Fibroblast of the aortic adventitia (primary cell): ENCODE measurements around the gene FLAD1. TPM values are rescaled to one million over a fixed set of nuclear protein-coding genes. Genes with fewer than 3 reads are reported as not detected.
"Not testable (repeated sequence)": the region's sequence is repeated elsewhere in the genome, so short reads cannot be mapped to it uniquely, and the experiment has no call there.

Experiments
- DNase-seq: peaks from one replicate; pipeline ENCODE4 v3.0.0-alpha.2; 2010; ENCODE audit warnings: low read depth
- H3K4me3 ChIP-seq: 2 replicates; pipeline ENCODE4 v1.5.1; 2011; ENCODE audit warnings: low read depth, mild to moderate bottlenecking, control low read depth, low read length, moderate library complexity
- total RNA-seq: library from RNA; depleted of rRNA; stranded (reverse); fragments of >200 nt; gene quantifications from 2 replicates; pipeline ENCODE4 v1.2.3, GENCODE V29; 2012; ENCODE audit warnings: low replicate concordance
- TF ChIP-seq, protein P1 (sequence below): IDR thresholded peaks from 2 replicates; pipeline ENCODE4 v1.5.1; 2011; ENCODE audit warnings: mild to moderate bottlenecking, low read length, control low read depth, inconsistent platforms; ENCODE audit not compliant: insufficient read depth

The FLAD1 gene
- total RNA-seq, 1 donor = 17.7 TPM

- TF ChIP-seq, protein P1, sequence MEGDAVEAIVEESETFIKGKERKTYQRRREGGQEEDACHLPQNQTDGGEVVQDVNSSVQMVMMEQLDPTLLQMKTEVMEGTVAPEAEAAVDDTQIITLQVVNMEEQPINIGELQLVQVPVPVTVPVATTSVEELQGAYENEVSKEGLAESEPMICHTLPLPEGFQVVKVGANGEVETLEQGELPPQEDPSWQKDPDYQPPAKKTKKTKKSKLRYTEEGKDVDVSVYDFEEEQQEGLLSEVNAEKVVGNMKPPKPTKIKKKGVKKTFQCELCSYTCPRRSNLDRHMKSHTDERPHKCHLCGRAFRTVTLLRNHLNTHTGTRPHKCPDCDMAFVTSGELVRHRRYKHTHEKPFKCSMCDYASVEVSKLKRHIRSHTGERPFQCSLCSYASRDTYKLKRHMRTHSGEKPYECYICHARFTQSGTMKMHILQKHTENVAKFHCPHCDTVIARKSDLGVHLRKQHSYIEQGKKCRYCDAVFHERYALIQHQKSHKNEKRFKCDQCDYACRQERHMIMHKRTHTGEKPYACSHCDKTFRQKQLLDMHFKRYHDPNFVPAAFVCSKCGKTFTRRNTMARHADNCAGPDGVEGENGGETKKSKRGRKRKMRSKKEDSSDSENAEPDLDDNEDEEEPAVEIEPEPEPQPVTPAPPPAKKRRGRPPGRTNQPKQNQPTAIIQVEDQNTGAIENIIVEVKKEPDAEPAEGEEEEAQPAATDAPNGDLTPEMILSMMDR = no peak
- peak; percentile 100 for DNase-seq
- peak within 1 kb of the TSS; percentile 85 for H3K4me3 ChIP-seq
Measured at GRCh38 chr1:154974102-154974807, 8.9 kb upstream of the FLAD1 start, which contains the start of gene CKS1B. Gene CKS1B, plus strand, starts transcription at chr1:154974681. Its CDS starts 65 bp downstream, at chr1:154974746.

GRCh38 chr1:154974808-154975408, 8.2 kb upstream of the FLAD1 start:
- DNase-seq = peak; percentile 97
- H3K4me3 ChIP-seq = peak overlapping the region; percentile 80
- TF ChIP-seq, protein P1 = no peak

GRCh38 chr1:154975409-154976059, 7.6 kb upstream of the FLAD1 start:
- H3K4me3 ChIP-seq = peak overlapping the region; percentile 80
- TF ChIP-seq, protein P1 = no peak
- DNase-seq = peak; percentile 64

DNA sequence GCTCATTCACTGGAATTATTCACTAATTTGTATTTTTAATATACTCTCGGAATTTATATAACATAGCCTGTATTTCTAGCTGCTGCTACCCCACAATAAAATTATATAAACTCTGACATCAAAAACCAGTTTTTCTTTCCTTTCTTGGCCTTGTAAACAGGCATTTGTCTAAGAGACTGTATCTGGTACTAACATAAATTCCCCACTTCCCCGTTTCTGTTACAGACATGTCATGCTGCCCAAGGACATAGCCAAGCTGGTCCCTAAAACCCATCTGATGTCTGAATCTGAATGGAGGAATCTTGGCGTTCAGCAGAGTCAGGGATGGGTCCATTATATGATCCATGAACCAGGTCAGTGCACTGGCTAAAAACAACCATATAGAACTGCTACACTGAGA, 5.4 kb upstream of the FLAD1 start:
- not testable (repeated sequence) for H3K4me3 ChIP-seq, DNase-seq

DNA sequence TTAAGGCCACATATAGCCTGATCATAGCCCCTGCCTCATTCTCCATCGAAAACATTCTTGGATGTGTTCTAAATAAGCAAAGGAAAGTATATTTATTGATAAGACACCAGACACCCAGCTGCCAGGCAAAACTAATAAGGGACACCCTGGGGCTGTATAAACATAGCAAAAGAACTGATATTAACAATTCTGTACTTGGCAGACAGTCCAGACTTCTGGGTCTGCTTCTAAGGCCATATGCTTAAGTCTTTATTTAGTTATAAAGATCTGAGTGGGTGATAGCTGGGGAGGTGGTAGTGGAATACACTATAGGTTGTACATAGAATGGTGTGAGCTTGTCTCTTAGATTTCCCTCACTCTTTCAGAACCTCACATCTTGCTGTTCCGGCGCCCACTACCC, 4.8 kb upstream of the FLAD1 start:
- TF ChIP-seq, protein P1 = no peak
- no peak for DNase-seq
- H3K4me3 ChIP-seq = no peak overlapping the region

GRCh38 chr1:154982341-154982740, 803 bp upstream of the FLAD1 start:
- no peak for DNase-seq
- peak overlapping the region; percentile 58 for H3K4me3 ChIP-seq

More at GRCh38 chr1:154982341-154982740, 803 bp upstream of the FLAD1 start:
- TF ChIP-seq, protein P1 = no peak
